Neural cell (in vitro differentiated cells): ENCODE measurements around the gene BAIAP2L1.

Experiments used
- EP300 ChIP-seq: fragments of 450-650 bp; conservative IDR thresholded peaks from 2 replicates; pipeline ENCODE4 v1.6.1; 2014; ENCODE audit warnings: antibody characterized with exemption, mild to moderate bottlenecking, moderate library complexity; ENCODE audit not compliant: poor library complexity, severe bottlenecking
- EZH2 ChIP-seq: fragments of 200-600, 300-800 bp; shearing (Covaris generic), sonication (generic); IDR thresholded peaks from 2 replicates; pipeline ENCODE4 v1.6.1; 2014; ENCODE audit warnings: antibody characterized with exemption, low read length, borderline replicate concordance, mild to moderate bottlenecking; ENCODE audit not compliant: insufficient read depth, poor library complexity, severe bottlenecking
- MXI1 ChIP-seq: fragments of 450-650 bp; conservative IDR thresholded peaks from 2 replicates; pipeline ENCODE4 v1.6.1; 2014; ENCODE audit warnings: antibody characterized with exemption, mild to moderate bottlenecking; ENCODE audit not compliant: poor library complexity, severe bottlenecking
- POLR2AphosphoS5 ChIP-seq: IDR thresholded peaks from 2 replicates; pipeline ENCODE4 v1.6.1; 2012
- RAD21 ChIP-seq: fragments of 450-650 bp; conservative IDR thresholded peaks from 2 replicates; pipeline ENCODE4 v1.6.1; 2014; ENCODE audit warnings: antibody characterized with exemption, mild to moderate bottlenecking, moderate library complexity
- SMC3 ChIP-seq: fragments of 450-650 bp; conservative IDR thresholded peaks from 2 replicates; pipeline ENCODE4 v1.6.1; 2014; ENCODE audit warnings: antibody characterized with exemption, mild to moderate bottlenecking, moderate library complexity; ENCODE audit not compliant: poor library complexity
- TAF1 ChIP-seq: IDR thresholded peaks from 2 replicates; pipeline ENCODE4 v1.6.1; 2012; ENCODE audit warnings: low read depth
- TF ChIP-seq, protein P1 (sequence below): fragments of 450-650 bp; IDR thresholded peaks from 2 replicates; pipeline ENCODE4 v1.5.1; 2014; ENCODE audit warnings: antibody characterized with exemption, mild to moderate bottlenecking, moderate library complexity; ENCODE audit not compliant: poor library complexity, severe bottlenecking
- TF ChIP-seq, protein P2 (sequence below): IDR thresholded peaks from 2 replicates; pipeline ENCODE4 v1.6.1; 2012; ENCODE audit warnings: borderline replicate concordance

DNA sequence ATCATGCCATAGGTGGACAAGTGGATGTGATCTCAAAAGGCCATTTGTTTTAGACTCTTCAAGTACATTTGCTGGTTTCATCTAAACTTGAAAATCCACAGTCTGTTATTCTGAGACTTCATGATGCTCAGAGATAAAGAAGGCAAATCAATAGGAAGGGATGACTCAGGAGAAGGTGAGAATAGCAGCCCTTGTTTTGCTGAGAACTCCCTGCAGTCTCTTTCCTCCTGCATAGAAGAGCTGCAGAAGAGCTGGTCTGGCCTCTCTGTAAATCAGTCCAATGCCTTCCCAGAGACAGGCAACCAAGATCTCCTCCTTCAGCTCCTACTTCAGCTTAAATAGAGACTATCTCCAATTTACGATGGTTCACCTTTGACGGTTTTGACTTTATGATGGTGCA lies 4.0 kb upstream of the BAIAP2L1 start:
- TF ChIP-seq, protein P1, sequence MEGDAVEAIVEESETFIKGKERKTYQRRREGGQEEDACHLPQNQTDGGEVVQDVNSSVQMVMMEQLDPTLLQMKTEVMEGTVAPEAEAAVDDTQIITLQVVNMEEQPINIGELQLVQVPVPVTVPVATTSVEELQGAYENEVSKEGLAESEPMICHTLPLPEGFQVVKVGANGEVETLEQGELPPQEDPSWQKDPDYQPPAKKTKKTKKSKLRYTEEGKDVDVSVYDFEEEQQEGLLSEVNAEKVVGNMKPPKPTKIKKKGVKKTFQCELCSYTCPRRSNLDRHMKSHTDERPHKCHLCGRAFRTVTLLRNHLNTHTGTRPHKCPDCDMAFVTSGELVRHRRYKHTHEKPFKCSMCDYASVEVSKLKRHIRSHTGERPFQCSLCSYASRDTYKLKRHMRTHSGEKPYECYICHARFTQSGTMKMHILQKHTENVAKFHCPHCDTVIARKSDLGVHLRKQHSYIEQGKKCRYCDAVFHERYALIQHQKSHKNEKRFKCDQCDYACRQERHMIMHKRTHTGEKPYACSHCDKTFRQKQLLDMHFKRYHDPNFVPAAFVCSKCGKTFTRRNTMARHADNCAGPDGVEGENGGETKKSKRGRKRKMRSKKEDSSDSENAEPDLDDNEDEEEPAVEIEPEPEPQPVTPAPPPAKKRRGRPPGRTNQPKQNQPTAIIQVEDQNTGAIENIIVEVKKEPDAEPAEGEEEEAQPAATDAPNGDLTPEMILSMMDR = no peak
- TF ChIP-seq RAD21 (no peak), MXI1 (no peak), EZH2 (no peak), EP300 (no peak), POLR2AphosphoS5 (no peak), SMC3 (no peak), TAF1 (no peak)
- TF ChIP-seq, protein P2, sequence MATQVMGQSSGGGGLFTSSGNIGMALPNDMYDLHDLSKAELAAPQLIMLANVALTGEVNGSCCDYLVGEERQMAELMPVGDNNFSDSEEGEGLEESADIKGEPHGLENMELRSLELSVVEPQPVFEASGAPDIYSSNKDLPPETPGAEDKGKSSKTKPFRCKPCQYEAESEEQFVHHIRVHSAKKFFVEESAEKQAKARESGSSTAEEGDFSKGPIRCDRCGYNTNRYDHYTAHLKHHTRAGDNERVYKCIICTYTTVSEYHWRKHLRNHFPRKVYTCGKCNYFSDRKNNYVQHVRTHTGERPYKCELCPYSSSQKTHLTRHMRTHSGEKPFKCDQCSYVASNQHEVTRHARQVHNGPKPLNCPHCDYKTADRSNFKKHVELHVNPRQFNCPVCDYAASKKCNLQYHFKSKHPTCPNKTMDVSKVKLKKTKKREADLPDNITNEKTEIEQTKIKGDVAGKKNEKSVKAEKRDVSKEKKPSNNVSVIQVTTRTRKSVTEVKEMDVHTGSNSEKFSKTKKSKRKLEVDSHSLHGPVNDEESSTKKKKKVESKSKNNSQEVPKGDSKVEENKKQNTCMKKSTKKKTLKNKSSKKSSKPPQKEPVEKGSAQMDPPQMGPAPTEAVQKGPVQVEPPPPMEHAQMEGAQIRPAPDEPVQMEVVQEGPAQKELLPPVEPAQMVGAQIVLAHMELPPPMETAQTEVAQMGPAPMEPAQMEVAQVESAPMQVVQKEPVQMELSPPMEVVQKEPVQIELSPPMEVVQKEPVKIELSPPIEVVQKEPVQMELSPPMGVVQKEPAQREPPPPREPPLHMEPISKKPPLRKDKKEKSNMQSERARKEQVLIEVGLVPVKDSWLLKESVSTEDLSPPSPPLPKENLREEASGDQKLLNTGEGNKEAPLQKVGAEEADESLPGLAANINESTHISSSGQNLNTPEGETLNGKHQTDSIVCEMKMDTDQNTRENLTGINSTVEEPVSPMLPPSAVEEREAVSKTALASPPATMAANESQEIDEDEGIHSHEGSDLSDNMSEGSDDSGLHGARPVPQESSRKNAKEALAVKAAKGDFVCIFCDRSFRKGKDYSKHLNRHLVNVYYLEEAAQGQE = no peak
